ENCODE measurements around the gene MVB12B. TPM values are rescaled to one million over a fixed set of nuclear protein-coding genes. Genes with fewer than 3 reads are reported as not detected.

Gene MVB12B
- total and polyA plus RNA-seq, 2 of the 8 experiments (the other 6 are each of a cell fraction or from before 2014, with no cell fraction given) = 2.6 to 5.0 TPM

DNA sequence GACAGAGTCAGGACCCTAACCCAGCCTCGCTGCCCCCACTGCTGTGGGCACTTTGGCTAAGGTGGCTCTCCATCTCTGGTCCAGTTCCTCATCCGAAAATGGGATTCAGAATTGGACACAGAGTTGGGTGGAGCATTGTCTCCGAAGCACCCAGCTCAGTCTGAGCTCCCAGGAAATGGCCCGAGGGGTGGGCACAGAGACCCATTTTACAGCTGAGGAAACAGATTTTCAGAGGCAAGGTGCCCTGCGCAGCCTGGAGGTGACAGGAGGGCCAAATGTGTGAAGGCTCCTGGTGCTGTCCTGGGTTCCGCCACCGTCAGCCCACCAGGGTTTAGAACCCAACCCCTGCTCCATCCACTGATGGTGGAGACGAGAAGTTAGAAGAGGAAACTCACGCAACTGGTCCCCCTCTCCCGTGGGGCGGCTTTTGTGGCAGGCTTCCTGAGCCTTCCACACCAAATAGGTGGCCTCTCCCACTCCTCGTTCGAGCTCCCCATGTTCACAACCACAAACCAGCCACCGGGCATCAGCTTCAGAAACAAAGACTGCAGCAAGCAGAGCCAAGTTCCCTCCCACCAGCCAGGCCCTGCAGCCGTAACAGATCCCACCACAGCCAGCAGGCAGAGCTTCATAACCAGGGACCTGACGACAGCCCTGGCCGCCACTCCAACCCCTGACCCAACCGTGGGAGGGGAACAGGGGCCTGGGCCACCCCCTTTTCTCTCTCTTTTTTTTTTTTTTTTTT lies 196.2 kb downstream of the MVB12B start (continued):
- no peak for TF ChIP-seq SP2 (IDR thresholded peaks at IDR 0.05; ENCODE audit: low read length)
- no peak for TF ChIP-seq HDAC6 (IDR thresholded peaks at IDR 0.05; ENCODE audit: low read depth, low read length)
- TF ChIP-seq SP1 (IDR thresholded peaks at IDR 0.05; ENCODE audit: low read depth, low read length) = no peak
- TF ChIP-seq EP300 (IDR thresholded peaks at IDR 0.05; ENCODE audit: borderline replicate concordance in 1 of 2, low read depth in 2 of 2, low read length in 2 of 2) = no peak
